HG03442 (cell line): ENCODE data around the gene CTNND2.

ENCODE experiments used
- ATAC-seq: cut with Tn5 transposase; IDR thresholded peaks from one replicate; pipeline ENCODE4 v1.9.1; 2021; ENCODE audit warnings: mild to moderate bottlenecking, moderate library complexity; ENCODE audit not compliant: unreplicated experiment

Gene CTNND2, protein sequence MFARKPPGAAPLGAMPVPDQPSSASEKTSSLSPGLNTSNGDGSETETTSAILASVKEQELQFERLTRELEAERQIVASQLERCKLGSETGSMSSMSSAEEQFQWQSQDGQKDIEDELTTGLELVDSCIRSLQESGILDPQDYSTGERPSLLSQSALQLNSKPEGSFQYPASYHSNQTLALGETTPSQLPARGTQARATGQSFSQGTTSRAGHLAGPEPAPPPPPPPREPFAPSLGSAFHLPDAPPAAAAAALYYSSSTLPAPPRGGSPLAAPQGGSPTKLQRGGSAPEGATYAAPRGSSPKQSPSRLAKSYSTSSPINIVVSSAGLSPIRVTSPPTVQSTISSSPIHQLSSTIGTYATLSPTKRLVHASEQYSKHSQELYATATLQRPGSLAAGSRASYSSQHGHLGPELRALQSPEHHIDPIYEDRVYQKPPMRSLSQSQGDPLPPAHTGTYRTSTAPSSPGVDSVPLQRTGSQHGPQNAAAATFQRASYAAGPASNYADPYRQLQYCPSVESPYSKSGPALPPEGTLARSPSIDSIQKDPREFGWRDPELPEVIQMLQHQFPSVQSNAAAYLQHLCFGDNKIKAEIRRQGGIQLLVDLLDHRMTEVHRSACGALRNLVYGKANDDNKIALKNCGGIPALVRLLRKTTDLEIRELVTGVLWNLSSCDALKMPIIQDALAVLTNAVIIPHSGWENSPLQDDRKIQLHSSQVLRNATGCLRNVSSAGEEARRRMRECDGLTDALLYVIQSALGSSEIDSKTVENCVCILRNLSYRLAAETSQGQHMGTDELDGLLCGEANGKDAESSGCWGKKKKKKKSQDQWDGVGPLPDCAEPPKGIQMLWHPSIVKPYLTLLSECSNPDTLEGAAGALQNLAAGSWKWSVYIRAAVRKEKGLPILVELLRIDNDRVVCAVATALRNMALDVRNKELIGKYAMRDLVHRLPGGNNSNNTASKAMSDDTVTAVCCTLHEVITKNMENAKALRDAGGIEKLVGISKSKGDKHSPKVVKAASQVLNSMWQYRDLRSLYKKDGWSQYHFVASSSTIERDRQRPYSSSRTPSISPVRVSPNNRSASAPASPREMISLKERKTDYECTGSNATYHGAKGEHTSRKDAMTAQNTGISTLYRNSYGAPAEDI (N-terminal part only)

DNA sequence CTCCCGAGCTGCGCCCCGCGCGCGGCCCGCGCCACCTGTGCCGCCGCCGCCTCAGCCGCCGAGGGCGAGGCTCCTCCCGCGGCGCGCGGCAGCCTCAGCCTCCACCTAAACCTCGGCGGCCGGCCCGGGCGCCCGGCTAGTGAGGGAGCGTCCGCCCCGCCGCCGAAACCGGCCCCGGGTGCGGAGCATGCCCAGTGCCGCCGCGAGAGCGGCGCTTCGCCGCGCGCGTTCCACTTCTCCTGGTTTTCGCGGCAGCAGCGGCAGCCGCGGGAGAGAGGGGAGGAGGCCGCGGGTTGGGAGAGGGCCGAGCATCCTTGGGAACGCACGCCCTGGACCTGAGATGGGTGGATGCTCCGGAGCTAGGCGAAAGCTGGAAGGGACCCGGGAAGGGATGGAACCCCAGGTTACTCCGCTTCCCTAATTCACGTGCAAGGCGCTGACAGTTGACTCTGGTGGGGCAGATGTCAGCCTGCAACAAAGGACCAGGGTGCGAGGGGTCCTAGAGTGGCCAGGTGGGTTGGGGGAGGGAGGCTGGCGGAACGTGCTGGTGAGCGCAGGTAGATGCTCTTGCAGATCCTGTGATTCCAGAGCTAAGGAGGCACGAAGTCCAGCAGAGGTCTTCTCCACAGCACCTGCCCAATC lies at the start of gene CTNND2:
Gene CTNND2, minus strand, starts transcription at position 182 of the 642 bp plus-strand sequence. CDS start 593 bp downstream, outside the sequence.
- ATAC-seq, result no peak

- no peak for ATAC-seq
Measured at GRCh38 chr5:11946317-11946716, 42.1 kb upstream of the CTNND2 start.

GRCh38 chr5:11941566-11941965 lies 37.3 kb upstream of the CTNND2 start:
- no peak for ATAC-seq

DNA sequence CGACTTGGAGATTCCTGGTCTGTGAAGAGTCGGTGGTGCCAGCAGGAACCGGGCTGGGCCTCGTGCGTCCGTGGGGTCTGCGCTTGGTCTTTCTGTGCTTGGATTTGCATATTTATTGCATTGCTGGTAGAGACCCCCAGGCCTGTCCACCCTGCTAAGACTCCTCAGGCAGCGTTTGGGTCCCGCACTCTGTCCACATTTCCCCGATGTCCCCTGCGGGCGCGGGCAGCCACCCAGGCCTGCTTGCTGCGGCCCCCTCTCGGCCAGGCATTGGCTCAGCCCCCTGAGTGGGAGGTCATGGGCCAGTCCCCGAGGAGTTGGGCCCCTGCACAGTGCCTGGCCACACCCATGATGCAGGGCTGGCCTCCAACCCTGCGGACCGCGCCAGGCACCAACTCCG lies 27.4 kb upstream of the CTNND2 start:
- no peak for ATAC-seq

- ATAC-seq, result no peak
Measured at GRCh38 chr5:11928909-11929308, 24.7 kb upstream of the CTNND2 start.

- ATAC-seq, result no peak
Measured at GRCh38 chr5:11925701-11926100, 21.5 kb upstream of the CTNND2 start.

- no peak for ATAC-seq
Measured at GRCh38 chr5:11922394-11922793, 18.1 kb upstream of the CTNND2 start.

DNA sequence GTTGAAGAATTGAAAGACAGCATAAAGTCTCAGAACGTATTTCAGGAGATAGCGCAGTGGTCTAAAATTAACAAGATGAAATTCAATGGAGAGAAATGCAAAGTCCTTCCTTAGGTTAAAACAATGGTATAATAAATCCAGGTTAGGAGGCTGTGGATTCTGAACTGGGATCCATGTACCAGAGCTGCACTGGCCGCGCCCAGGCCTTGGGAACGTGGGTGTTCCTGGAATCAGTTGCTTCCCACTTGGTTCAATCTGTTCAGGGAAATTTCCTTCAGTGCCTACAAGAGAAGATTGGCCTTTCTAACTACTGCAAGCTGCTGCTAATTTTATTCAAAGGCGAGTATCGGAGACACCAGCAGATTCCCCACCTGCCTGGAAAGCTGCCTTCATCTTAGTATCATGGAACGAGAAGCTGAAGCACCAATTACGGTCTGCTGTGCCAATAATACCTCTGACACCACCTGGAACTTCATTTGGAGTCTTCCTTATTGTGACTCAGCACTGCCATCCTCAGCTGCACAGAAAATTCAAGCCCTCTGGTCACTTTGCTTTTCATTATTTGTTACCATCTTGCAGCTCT lies 14.3 kb upstream of the CTNND2 start:
- no peak for ATAC-seq

DNA sequence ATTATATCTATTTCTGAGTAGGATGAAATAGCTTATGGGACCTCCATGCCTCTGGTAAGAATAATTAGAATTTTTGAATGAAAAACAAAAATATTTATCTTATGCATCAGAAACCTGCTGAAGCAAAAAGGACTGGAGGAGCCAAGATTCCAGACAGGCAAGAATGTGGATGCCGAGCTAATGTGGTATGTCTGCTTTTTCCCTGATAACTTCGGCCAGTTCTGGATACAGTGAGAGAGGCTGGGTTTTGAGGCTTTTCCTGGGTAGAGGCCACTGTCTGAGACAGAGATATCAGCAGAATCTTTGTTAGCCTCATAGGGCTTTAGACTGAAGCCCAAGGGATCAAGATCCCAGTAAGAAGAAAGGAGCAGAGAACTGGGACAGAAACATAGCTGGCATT lies 5.2 kb upstream of the CTNND2 start:
- ATAC-seq, result no peak

GRCh38 chr5:11906497-11906896 lies 2.3 kb upstream of the CTNND2 start:
- no peak for ATAC-seq

- no peak for ATAC-seq
Measured at GRCh38 chr5:11905206-11905605, 960 bp upstream of the CTNND2 start.

DNA sequence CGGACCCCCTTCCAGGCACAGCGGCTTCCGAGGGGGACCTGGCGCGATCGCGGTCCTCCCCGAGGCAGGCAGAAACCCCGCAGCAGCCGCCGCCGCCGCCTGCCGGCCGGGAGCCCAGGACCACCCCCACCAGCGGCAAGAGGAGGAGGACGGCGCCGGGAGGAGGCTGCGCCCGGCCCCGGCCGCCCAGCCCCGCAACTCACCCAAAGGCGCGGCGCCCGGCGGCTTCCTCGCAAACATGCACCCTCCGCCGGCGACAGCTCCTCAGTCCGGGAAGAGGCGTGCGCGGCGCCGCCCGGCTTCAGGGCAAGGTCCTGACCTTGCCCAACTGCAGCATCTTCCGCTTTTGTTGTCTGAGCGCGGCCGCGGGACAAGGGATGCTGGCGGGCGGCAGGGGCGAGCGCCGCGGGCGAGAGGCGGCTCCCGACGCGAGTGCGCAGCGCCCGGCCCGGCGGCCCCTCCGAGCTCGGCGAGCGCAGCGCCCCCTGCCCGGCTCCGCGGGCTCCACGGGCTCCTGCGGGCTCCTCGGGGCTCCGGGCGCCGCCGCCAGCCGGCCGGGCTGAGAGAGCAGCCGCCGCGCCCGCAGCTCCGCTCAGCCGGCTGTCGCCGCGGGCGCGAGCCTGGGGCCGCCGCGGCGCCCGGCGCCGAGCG lies 507 bp downstream of the CTNND2 start:
- no peak for ATAC-seq

- ATAC-seq, result no peak
Measured at GRCh38 chr5:11903121-11903613, 1.1 kb downstream of the CTNND2 start.

- no peak for ATAC-seq
Measured at GRCh38 chr5:11902201-11902619, 2.0 kb downstream of the CTNND2 start.

DNA sequence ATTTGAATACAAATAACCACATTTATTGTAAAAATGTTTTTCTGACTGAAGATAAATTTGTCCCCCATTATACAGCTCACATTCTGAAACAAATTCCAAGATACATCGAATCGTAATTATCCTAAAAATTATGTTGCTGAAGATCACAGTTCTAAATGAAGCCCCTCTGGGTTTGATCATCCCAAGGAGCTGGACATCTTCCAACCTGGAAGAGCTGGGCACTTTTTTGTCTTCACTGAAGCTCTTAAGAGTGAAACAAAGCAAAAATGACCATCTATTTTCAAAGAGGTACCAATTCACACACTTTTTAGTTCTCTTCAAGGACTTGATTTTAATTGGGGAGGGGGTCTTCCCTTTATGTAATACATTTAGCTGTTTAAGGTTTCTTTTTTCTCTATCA lies 5.5 kb downstream of the CTNND2 start:
- no peak for ATAC-seq

- ATAC-seq, result no peak
Measured at GRCh38 chr5:11897781-11898180, 6.5 kb downstream of the CTNND2 start.

DNA sequence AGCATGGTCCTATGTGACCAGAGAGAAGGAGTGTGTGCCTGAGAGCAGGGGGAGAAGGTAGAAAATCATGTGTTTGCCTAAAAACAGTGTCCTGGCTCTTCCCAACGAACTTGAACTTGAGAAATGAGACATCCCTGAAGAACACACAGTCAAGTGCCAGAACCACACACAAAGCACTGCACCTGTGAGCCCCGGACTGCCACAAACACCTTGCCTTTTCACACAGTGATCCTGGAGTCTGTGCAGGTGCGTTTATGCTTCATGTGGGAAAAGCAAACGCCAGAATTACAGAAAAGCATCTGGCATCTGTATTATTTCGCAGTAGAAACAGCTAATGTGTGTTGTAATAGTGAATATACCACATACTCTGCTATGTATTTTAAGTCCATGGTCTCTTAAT lies 9.3 kb downstream of the CTNND2 start:
- no peak for ATAC-seq

GRCh38 chr5:11892832-11893231 lies 11.4 kb downstream of the CTNND2 start:
- ATAC-seq, result no peak

- no peak for ATAC-seq
Measured at GRCh38 chr5:11890777-11891176, 13.5 kb downstream of the CTNND2 start.

DNA sequence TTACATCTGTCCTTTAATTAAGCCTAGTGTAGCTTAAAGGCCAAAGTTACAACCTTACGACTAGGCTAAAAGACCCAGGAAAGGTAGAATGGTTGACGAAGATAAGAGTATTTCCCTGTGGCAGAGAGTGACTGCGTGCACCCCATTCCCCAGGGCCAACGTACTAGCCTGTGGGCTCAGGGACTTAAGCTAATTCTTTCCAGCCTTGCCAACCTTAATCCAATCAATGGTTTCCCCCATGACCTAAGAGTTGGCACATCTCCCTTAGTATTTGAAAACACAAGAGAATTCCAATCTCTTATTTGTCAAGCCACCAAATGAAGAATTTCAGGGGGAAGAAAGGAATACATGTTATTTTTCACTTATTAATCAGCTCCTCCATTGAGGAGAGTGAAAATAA lies 16.0 kb downstream of the CTNND2 start:
- ATAC-seq, result no peak
